Peyer's patch (tissue), 4 donors: ENCODE results near the gene EVPL.

Source experiments
- CTCF ChIP-seq, 6 experiments: fragments of 450-650 bp in 4 of 6; fragments of 200-600 bp in 2 of 6; sonication (generic) in 1 of 6; IDR thresholded peaks; one replicate each; pipeline ENCODE4 v1.5.1; 2017 to 2019; ENCODE audit warnings: antibody characterized with exemption in 6 of 6, mild to moderate bottlenecking in 3 of 6, moderate library complexity in 1 of 6
- POLR2A ChIP-seq, 2 donors: fragments of 450-650 bp; IDR thresholded peaks; one replicate each; pipeline ENCODE4 v1.5.1; 2017; ENCODE audit warnings: antibody characterized with exemption in 2 of 2, mild to moderate bottlenecking in 2 of 2, moderate library complexity in 2 of 2

GRCh38 chr17:76017481-76018339 lies 9.4 kb downstream of the EVPL start:
- no peak for TF ChIP-seq CTCF (IDR thresholded peaks at IDR 0.05)
- no peak for TF ChIP-seq POLR2A (IDR thresholded peaks at IDR 0.05)
